Nephron progenitor cell (in vitro differentiated cells): ENCODE data around the gene TCOF1.

Experiments
- DNase-seq: peaks from one replicate; pipeline ENCODE4 v3.0.0; 2021
- H3K27ac Mint-ChIP-seq: 2 replicates; pipeline ENCODE4 v1.8.0; 2021; ENCODE audit warnings: mild to moderate bottlenecking, moderate library complexity, mixed read lengths
- H3K27me3 Mint-ChIP-seq: 2 replicates; pipeline ENCODE4 v1.8.0; 2021; ENCODE audit warnings: mild to moderate bottlenecking, low read depth, mixed read lengths; ENCODE audit not compliant: poor library complexity
- H3K36me3 Mint-ChIP-seq: 2 replicates; pipeline ENCODE4 v1.8.0; 2021; ENCODE audit warnings: low read depth, mixed read lengths
- H3K4me1 Mint-ChIP-seq: 2 replicates; pipeline ENCODE4 v1.8.0; 2021; ENCODE audit warnings: mixed read lengths
- H3K4me3 Mint-ChIP-seq: 2 replicates; pipeline ENCODE4 v1.8.0; 2021; ENCODE audit warnings: mild to moderate bottlenecking, moderate library complexity, mixed read lengths
- H3K9me3 Mint-ChIP-seq: 2 replicates; pipeline ENCODE4 v1.8.0; 2021; ENCODE audit warnings: mild to moderate bottlenecking, moderate library complexity, mixed read lengths
- TF ChIP-seq, protein P1 (sequence below): fragments of 200-600 bp; sonication (generic); IDR thresholded peaks from 2 replicates; pipeline ENCODE4 v1.5.0; 2021; ENCODE audit warnings: antibody characterized with exemption

Gene TCOF1

DNA sequence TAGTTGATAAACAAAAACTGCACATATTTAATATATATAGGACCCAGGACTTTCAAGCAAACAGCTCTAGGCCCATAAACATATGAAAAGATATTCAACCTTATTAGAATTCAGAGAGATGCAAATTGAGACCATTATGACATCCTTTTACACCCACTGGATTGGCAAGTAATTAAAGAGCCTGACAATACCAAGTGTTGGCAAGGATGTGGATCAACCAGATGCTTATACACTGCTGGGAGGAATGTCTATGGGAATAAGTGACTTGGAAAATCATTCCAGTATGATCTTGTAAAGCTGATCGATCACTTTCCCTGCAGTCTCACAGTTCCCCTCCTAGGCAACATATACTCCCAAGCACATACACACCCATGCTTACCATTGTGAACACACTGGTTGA, 15.5 kb upstream of the TCOF1 start:
- no peak overlapping the region for H3K27ac Mint-ChIP-seq
- peaks cover 38% of the 10 kb centered on the region for H3K4me1 Mint-ChIP-seq
- TF ChIP-seq, protein P1, sequence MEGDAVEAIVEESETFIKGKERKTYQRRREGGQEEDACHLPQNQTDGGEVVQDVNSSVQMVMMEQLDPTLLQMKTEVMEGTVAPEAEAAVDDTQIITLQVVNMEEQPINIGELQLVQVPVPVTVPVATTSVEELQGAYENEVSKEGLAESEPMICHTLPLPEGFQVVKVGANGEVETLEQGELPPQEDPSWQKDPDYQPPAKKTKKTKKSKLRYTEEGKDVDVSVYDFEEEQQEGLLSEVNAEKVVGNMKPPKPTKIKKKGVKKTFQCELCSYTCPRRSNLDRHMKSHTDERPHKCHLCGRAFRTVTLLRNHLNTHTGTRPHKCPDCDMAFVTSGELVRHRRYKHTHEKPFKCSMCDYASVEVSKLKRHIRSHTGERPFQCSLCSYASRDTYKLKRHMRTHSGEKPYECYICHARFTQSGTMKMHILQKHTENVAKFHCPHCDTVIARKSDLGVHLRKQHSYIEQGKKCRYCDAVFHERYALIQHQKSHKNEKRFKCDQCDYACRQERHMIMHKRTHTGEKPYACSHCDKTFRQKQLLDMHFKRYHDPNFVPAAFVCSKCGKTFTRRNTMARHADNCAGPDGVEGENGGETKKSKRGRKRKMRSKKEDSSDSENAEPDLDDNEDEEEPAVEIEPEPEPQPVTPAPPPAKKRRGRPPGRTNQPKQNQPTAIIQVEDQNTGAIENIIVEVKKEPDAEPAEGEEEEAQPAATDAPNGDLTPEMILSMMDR, result no peak
- no peak for DNase-seq
- H3K4me3 Mint-ChIP-seq, result no peak overlapping the region
- H3K27me3 Mint-ChIP-seq, result peaks cover 3% of the 10 kb centered on the region
- H3K9me3 Mint-ChIP-seq, result no peaks in the 10 kb centered on the region
- H3K36me3 Mint-ChIP-seq, result no peaks in the 10 kb centered on the region

DNA sequence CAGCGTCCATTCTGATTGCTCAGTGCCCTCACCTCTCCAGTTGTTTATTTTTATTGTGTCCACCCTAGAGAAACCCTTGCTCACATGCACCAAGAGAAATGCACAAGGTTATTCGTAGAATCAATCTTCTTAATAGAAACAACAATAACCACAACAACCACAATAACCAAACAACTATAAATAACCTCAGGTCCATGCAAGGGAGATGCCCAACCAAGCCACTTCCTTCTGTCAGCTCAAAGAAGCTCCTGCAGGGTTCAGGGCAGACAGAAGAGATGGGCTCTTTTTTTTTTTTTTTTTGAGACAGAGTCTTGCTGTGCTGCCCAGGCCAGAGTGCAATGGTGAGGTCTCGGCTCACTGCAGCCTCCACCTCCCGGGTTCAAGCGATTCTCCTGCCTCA, 14.9 kb upstream of the TCOF1 start:
- no peak overlapping the region for H3K4me3 Mint-ChIP-seq
- peaks cover 6% of the 10 kb centered on the region for H3K27me3 Mint-ChIP-seq
- no peak for DNase-seq
- TF ChIP-seq, protein P1, result no peak
- no peaks in the 10 kb centered on the region for H3K36me3 Mint-ChIP-seq
- H3K4me1 Mint-ChIP-seq, result peaks cover 44% of the 10 kb centered on the region
- no peak overlapping the region for H3K27ac Mint-ChIP-seq
- H3K9me3 Mint-ChIP-seq, result no peaks in the 10 kb centered on the region

DNA sequence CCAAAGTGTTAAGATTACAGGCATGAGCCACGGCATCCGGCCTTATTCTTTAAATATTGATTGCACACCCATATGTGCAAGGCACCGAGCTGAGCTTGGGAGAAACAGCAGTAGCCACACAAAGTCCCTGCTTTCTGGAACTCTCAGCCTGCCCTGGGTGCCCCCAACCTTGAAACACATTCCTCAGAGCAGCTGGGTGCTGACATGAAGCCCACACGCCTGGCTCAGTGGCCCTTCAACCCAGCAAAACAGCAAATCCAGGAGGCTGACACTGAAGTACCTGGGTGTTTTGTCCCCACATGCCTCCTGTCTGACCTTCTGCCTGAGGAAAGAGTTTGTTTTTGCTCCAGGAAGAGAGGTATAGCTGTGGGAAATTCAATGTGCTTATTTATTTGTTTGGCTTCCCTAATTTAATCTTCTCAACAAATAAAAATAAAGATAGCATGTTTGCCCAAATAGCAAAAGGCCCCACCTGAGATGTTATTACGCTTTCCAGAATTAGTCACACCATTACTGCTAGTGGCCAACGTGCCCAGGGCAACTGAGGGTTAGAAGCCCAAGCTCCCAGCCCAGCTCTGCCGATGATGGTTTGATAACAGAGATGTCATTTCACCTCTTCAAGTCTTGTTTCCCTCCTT, 13.4 kb upstream of the TCOF1 start:
- Mint-ChIP-seq H3K4me1 (peaks cover 46% of the 10 kb centered on the region), H3K27me3 (peaks cover 6% of the 10 kb centered on the region), H3K36me3 (no peaks in the 10 kb centered on the region), H3K9me3 (no peaks in the 10 kb centered on the region), H3K4me3 (no peak overlapping the region), H3K27ac (no peak overlapping the region)
- no peak for DNase-seq
- TF ChIP-seq, protein P1, result no peak

DNA sequence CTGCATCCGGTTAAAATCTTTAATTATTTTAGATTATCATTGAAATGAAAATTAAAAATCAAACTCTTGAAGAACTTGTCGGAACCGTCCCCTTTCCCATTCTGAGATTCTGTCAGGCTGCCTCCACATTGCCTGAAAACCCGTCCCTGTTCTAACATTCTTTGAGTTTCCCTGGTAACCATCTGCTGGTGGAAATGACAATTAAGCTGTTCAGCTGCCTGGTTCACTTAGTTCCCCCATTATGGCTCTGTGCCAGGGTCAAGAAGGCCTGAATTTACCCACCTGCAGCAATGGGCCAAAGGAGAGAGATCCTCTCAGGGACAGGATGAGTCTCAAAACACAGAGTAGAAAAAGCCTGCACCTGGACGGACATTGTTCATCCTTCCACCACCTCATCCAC, 11.8 kb upstream of the TCOF1 start:
- TF ChIP-seq, protein P1, result no peak
- no peak overlapping the region for H3K4me3 Mint-ChIP-seq
- peaks cover 6% of the 10 kb centered on the region for H3K27me3 Mint-ChIP-seq
- H3K36me3 Mint-ChIP-seq, result no peaks in the 10 kb centered on the region
- no peak overlapping the region for H3K27ac Mint-ChIP-seq
- H3K9me3 Mint-ChIP-seq, result no peaks in the 10 kb centered on the region
- no peak for DNase-seq
- H3K4me1 Mint-ChIP-seq, result peaks cover 47% of the 10 kb centered on the region

DNA sequence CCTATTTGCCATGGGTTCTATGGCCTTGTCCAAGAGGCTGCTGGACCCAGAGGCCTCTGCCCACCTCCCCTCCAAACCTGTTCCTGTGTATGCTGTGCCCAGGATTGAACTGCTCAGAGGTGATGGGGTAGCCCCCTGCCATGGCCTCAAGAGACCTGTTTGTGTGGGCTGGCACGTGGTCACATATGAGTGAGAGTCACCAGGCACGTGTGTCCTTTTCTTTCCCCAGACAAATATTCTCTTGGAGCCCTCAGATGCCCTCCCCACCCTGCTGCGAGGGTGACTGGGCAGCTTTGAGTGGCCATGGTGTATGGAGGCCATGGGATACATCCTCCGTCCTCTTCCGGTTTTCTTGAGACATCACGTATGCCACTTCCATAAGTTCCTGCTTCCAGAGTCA, 10.9 kb upstream of the TCOF1 start:
- H3K36me3 Mint-ChIP-seq, result no peaks in the 10 kb centered on the region
- no peak for DNase-seq
- TF ChIP-seq, protein P1, result no peak
- H3K9me3 Mint-ChIP-seq, result no peaks in the 10 kb centered on the region
- peak overlapping the region; percentile 72 for H3K27ac Mint-ChIP-seq
- peaks cover 51% of the 10 kb centered on the region for H3K4me1 Mint-ChIP-seq
- no peak overlapping the region for H3K4me3 Mint-ChIP-seq
- H3K27me3 Mint-ChIP-seq, result peaks cover 6% of the 10 kb centered on the region

DNA sequence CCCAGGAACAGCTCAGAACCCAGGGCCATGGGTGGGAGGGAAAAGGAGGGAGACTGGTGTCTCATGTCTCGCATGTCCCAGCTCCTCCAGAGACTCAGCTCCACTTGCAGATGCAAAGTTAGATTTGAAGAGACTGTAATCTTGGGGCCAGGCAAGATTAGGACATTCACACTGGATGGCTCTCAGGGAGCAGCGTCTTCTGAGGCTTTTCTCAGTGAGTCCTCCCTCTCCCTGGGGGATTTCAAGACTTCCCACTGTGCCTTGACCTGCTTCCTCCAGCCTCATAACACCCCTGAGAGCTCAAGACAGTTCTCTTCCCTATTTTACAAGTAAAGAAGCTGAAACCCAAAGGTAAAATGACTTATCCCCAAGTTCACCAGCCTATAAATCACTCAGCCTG, 10.5 kb upstream of the TCOF1 start:
- Mint-ChIP-seq H3K4me3 (no peak overlapping the region), H3K27ac (peak overlapping the region; percentile 72), H3K9me3 (no peaks in the 10 kb centered on the region), H3K27me3 (peaks cover 6% of the 10 kb centered on the region), H3K36me3 (no peaks in the 10 kb centered on the region), H3K4me1 (peaks cover 51% of the 10 kb centered on the region)
- DNase-seq, result no peak
- TF ChIP-seq, protein P1, result no peak
